T follicular helper cell (primary cell): ENCODE results near the gene RAPGEF5.

Experiments used
- DNase-seq: peaks from one replicate; pipeline ENCODE4 v3.0.0-alpha.2; 2020; ENCODE audit warnings: low read depth

Gene RAPGEF5

DNA sequence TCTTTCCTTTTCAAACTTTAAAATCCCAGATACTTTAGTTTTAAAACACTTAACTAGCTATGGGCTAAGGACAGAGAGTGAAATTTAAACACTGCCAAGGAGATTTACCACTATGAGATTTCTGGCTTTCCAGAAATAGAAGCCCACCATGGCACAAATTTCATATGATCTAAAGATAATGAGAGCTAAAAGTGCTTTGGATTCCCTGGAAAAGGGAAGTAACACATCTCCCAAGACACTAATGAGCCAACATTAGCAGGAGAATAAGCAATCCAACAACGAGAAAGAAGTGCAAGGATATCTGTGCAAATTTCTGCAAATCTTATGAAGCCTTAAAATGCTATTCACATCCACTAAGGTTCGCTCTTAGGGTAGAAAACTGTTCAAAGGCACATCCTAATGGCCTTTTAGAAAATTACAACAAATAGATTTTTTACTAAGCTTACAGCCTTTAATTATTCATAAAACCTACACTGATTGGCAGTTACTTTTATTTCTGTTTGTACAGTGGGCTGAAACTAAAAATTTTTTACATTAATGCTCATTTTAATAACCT lies 100.3 kb downstream of the RAPGEF5 start:
- no peak for DNase-seq

DNA sequence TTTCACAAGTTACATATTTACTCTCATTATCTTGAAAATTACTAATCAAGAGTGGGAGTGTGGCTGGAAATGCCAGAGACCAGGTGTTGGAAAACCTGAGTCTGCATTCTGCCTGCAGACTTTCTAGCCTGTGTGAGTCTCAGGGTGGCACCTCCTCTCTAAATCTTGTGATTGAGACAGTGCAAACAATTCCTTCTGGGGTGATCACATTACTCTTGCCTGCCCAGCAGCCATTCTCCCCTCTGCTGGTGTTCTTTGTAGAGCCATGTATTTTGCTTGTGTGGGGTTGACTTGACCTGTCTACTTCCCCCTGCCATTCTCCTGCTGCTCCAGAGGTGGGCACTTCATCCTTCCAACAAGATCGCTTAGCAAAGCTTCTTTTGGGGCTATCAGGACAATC lies 101.1 kb downstream of the RAPGEF5 start:
- no peak for DNase-seq

DNA sequence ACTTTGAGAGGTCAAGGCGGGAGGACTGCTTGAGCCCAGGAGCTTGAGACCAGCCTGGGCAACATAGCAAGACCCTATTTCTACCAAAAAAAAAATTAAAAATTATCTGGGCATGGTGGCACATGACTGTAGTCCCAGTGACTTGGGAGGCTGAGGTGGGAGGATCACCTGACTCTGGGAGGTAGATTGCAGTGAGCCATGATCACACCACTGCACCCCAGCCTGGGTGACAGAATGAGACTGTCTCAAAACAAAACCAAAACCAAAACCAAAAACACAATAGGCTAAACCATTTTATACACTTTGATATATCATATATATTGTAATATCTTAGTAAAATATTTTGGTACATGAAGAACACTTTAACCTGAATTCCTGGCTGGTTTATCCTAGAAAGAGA lies 101.6 kb downstream of the RAPGEF5 start:
- DNase-seq, result no peak

DNA sequence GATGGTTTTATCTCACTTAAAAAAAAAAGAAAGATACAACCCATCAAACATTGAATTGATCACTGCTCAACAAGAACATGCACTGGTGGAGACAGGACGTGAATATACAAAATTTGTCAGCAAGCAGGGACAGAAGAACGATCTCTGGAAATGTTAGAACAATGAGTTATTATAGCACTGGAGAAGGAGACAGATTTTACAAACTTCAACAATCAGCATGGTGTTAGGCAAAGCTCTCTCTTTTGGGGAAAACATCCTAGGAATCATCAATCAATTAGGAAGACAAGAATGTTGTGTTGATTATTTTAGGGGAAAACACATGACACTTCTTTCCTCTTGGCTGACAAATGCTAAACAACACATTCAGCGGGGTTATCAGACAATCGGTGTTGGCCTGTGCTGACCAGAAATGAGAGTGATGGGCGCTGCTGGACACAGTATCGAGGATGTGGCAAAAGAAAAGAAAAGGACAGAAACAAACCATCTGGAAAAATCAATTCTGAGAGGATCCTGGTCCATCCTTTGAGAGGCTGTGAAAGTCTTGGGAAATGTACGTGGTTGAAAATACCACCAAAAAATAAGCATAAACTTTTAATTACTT lies 103.9 kb downstream of the RAPGEF5 start:
- no peak for DNase-seq

DNA sequence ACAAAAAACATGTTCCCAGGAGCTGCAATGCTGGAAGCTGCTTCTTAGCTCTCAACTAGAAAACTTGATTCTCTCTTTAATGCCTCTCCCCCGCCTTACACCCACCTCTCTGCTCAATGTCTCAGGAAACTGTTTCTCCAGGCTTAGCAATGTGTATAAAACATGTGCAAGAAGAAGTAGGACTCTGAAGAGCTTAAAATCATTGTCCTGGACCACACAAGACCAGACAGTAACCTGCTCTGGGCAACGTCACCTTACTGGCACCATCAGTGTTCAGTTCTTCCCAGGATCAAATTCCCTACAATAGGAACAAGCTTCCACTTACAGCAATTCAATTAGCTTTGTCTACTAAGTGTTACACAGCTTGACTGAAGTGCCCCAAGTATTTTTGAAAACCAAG lies 104.9 kb downstream of the RAPGEF5 start:
- no peak for DNase-seq

DNA sequence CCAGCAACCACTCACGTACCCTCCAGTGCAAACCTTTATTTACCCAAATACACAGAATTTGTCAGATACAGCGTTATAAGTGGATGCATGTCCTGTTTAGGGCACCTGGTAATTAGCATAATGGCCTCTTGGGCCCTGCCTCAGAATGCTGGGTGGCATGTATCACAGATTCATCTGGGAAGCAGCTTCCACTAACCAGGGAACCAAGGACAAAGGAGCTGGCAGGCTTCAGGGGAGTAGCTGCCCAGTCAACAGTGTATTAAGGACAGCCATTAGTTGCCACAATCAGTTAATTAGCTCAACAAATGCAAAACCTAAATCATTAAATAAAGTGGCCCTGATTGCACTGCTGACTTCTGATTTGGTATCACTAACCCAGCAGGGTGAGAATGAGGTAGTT lies 105.7 kb downstream of the RAPGEF5 start:
- no peak for DNase-seq

DNA sequence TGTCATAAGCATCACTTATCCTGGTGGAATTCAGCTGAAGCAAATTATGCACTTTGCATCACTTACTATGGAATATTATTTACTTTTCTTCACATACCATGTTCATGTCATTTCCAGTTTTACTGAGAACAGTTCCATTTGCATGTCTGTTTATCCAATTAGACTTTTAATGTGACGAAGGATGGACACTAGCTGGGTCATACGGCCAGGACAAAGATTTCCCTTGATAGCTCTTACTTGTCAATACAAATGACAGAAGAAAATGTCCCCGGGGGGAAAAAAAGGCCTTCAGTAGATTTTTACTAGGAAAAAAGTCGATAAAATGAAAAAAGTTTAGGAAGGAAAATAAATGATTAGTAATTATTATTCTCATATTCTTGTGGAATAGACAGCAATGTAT lies 106.6 kb downstream of the RAPGEF5 start:
- no peak for DNase-seq

DNA sequence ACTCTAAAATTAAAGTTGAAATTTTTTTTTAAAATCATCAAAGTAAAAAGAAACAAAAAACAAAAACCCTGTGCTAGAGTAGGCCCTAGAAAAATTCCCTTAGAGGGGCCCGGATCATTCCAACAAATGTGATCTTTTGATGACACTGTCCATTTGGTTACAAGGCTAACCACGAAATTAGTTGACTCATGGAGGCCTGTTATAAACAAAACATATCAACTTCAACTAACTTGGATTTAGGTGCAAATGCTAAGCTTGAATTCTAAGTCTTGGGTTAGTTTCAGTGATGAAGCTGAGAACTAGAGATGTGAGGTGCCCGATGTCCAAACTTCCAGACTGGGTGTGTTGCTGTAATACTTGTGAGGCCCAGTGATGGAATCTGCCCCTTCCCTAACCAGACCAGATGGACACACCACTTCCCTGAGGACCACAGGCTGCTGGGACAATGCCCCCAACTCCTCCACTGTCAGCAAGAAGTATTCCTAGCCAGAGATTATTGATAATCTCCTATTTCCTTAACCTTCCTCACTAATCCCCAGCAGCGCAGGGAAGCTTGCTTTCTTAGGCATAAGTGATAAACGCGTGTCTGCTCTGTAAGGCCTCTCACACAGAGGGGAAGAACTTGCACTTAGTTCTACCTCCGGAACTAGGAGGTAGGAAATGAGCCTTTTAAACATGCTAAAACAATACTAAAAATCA lies 108.7 kb downstream of the RAPGEF5 start:
- DNase-seq, result no peak

DNA sequence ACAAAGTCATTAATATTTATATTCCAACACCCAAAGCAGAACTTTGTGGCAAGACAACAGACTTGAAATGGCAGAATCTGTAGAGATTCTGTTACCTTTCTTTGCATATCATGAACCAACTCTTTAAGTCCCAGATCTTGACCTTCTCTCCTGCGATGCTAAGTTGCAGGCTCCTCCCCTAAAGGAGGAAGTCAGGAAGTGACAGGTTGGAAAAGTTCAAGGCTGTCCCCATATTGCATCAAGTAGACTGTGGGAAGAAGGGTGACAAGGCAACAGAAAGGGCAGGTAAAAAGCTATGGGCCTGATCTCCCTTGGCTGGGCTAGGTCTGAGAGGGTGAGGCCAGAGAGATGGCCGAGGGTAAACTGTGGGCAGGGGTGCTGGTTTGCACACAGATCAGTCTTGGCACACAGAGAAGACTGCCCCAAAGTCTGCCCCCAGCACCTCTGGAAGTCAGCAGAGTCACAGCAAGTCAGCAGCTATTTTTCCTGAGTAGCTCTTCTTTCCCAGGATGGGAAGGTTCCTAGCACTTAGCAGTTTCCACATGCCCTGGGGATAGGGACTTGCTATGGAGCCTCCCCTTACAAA lies 115.1 kb downstream of the RAPGEF5 start:
- DNase-seq, result no peak

DNA sequence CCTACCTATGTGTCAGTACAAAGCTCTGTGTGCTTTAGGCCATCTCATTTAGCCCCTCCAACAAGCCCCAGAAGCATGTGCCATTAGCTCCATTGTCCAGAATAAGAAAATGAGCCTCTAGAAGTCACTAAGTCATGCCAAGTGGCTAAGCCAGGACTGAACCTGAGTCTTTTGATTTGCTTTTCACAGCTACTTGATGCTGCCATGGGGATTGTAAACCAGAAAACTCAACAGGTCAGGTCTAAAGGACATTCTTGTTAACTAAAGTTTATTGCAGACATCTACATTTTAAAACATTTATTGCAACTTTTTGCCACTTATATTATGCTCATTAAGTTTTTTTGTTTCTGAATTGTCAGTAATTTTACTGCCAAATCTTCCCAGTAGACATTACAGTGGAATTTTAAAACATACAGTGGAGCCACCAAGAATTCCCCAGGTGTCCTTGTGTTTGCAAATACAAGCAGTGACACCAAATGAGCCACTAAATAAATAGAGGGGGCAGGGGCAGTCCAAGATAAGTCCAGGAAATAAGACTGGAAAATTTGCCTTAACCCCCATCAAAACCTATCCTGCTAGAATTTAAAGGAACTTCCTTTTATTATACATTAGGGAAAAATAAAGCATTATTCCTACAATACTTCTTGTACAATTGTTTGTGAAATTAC lies 115.9 kb downstream of the RAPGEF5 start:
- no peak for DNase-seq

DNA sequence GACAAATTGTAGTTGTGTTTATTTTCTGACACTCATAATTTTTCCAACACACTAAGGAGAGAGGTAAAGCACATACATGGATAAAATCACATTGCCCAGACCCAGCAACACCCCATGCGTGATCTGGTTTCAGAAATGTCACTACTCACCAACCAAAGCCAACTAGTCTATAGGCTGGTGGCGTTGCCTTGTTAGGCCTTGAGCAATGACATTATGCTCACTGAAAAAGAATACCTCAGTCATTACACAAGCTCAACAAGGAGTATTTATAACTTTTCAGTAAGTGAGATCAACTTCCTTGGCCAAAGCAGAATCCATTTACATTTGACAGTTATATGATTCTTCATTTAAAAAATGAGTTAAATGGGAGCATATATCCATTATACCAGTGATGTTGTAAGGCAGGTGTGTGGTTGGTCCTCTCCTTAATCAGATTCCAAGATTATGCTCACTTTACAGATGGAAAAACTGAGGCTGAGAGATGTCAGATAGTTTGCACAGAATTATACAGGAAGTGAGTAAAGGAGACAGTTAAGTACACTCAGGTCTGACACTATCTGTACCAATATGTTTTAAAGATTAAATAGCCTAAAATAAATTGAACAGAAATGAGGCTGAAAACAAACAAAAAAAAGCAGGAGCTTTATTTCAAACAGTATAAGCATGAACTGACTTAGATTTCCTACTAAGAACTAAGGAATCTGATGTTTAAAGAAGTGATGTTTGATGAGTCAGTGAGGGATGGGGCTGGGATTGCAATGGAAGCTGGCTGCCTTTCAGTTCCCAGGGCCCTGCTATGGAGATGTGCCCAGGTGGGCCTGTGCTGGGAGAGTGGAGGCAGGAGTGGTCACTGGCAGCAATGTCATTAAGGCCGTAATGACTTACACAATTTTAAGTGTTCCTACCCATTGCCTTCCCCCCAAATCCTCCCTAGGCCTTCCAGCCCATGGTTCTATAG lies 118.3 kb downstream of the RAPGEF5 start:
- no peak for DNase-seq

DNA sequence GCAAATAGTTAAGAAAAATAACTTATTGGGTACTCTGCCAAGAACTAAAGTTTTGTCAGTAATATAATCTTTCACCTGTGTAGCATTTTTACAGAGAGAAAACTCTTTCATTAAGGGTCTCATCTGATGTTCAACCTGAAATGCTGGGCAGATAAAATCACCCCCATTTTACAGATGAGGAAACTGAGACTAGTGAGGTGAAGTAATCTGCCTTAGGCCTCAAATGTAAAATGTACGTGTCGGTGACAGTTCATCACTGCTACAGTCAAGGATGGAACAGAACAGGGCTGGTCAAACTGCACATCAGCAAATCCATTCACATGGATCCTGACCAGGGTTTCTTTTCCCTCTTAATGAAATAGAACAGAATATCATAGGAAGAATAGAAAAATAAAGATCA lies 121.8 kb downstream of the RAPGEF5 start:
- no peak for DNase-seq

DNA sequence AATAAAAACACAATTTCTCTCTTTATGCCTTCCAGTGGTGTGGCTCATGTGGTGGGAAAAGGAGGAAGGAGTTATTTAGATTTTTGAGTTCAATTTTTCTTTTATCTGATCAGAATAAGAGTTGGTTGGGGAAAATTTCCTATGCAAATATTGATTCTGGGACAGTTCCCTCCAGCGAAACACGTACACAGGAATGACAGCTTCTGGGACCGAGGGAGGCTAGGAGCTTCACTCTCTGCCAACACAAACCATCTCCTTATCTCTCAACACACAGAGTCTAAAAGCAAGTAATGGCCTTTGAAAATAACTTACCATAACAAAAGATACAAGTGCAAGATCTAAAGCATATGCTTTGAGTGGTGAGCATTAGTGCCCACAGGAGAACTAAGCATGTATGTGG lies 122.7 kb downstream of the RAPGEF5 start:
- no peak for DNase-seq

DNA sequence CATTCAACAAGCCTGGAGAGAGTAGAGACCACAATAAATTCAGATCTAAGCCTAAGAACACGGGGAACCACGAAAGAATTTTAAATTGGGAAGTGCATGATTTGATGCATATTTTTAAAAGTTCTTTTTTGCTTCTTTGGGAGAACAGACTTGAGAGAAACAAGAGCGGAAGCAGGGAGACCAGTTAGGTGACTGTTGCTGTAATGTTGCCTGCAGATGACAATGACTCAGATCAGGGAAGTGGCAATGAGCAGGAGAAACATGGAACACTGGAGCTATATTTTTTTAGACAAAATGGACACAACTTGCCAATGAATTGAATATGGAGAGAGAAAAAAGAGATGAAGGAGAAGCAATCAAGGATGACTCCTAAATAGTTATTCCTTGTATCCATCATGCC lies 125.1 kb downstream of the RAPGEF5 start:
- no peak for DNase-seq

DNA sequence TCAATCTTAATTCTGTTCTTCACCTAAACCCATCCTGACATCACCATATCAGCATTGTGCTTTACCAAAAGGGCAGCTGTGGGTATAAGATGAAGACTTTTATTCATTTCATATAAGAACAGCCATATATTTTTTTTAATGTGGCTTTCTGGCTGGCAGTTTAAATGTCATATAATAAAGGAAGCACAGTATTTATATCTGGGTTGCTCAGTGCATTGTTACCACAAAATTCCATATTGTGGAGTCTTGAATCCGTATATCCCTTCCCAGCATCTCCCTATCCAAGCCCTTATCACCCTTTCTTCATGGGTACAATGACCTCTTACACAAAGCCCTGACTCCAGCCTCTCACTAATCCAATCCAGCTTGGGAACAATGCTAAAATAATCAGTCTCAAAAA lies 125.8 kb downstream of the RAPGEF5 start:
- DNase-seq, result no peak

DNA sequence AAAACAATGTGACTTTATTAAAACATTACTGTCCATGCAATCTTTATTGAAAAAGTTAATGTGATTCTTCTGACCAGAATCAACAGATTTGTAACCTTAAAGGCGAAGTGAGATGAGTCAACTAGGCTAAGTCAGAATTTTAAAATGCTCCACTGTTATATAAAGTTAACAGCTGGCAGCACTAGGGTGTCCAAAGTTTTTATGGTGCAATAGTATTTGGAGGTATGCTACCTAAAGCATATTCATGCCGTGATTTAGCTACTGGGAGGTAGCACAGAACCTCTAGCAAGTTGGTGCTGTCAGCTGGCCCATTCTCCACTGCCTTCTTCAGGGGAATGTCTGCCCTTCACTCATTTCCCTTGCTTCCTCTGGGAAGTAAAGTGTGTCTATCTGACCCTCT lies 126.7 kb downstream of the RAPGEF5 start:
- DNase-seq, result no peak

DNA sequence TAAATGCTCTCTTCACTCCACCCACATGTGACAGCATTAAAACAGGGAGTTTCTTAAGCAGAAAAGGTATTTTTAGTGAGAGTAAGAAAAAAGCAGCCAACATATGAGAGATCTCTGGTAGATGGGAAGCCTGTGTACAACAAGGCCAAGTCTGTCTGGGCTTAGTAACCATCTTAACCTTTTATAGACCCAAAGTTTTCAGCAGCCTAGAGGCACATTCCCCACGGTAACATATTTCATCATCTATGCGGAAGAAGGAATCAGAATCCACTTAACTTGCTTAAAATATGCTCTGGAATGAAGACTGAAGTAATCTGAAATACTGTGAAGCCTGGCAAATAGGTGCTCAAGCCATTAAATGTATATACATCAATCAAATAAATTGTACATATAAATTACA lies 127.8 kb downstream of the RAPGEF5 start:
- no peak for DNase-seq

DNA sequence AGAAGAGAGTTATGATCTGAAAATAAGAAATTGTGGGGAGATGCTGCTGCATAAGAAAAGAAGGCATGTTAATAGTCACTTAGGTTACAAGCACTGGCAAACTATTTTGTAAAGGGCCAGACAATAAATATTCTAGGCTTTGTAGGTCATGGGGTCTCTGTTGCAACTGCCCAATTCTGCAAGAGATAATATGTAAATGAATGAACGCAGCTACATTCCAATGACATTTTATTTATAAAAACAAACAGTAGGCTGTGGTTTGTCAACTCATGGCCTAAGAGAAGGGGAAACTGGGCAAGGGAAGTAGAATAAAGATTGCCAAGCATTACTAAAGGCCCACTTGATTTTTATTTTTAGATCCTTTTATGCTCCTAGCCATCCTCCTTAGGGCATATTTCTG lies 133.1 kb downstream of the RAPGEF5 start:
- DNase-seq, result no peak

DNA sequence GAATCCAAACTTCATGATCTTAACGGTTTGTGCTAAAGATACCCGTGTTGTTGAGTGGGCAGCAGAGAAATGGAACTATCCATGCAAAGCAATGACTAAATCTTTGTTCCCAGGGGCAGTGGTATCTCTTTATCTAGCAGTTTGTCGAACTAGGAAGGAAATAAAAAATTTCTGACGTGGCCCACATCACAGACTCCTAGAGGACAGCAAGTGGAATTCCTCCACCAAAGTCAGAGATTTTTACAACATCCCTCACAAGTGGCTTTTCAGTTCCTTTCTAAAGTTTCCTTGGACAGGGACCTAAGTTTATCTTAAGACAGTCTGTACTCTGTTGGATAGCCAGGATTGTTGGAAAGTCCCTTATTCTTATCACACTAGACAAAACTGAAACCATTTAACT lies 136.0 kb downstream of the RAPGEF5 start:
- DNase-seq, result no peak

DNA sequence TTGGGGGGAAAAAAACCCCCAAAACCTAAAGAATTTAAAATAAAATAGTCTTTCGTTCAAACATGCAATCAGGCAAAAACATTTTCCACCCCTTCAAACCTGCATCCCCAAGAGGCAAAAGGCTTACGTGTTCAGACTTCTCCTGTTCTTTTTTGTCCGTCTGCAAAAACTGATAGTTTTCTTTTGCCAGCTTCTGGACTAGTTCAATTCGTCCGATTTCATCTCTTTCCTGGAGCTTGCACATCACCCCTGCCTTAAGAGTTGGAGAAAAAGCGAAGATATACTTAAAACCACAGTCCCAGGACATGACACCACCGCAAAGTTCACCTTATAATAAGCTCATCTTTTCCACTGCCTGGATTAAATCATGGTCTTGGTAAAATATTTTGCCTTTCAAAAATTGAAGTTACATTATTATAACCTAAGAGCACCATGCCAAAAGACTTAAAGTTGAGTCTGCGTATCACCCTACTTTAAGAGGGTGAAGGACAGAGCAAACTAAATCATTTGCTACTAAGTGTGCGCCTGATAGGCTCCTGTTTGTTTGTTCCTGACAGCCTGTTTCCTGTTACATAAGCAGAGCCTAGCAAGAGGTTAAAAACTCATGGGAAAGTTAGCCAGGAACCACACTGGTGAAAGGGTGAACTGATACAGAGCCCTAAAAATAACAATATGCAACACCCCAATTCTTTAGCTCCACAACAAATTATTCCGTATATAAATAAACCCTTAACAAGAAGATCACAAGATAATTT lies 137.0 kb downstream of the RAPGEF5 start:
- no peak for DNase-seq

DNA sequence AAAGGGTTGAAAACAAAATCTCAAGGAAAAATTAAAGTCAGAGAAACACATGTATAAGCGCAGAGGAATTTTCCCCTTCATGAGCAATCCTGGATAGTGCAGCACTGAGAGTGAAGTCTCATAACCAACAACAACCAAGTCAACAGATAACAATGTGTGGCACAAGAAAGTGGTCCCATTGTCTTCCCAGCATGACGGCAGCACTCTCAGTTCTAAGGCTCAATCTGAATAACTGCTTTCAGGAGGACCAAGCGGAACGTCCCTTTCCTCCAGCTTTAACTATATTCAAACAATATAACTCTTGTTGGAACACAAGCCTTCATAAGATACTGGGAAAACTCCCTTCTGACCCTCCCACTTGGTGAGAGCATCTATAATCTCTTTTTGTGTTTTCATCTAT lies 137.9 kb downstream of the RAPGEF5 start:
- DNase-seq, result no peak
